Natural killer cell (primary cell): ENCODE data around the gene OR1I1. TPM values are rescaled to one million over a fixed set of nuclear protein-coding genes. Genes with fewer than 3 reads are reported as not detected.

Experiments used
- ATAC-seq, 3 donors: fragments of 150-1000 bp in 2 of 3; fragments of 200-7000 bp in 1 of 3; cut with Tn5 transposase; 1 replicate in 1 of 3; 2 replicates in 2 of 3; pipeline ENCODE4 v1.10.0; 2021; ENCODE audit warnings: mild to moderate bottlenecking in 2 of 3, moderate library complexity in 2 of 3
- DNase-seq, 2 donors: peaks; one replicate each; pipeline versions ENCODE4 v3.0.0 to v3.0.0-alpha.2; 2013 to 2021; ENCODE audit warnings: mixed read lengths in 1 of 2
- H3K27ac ChIP-seq: one replicate; pipeline ENCODE4 v1.5.1; 2013; ENCODE audit warnings: mild to moderate bottlenecking, low read length
- H3K27me3 ChIP-seq: one replicate; pipeline ENCODE4 v1.6.1; 2013; ENCODE audit warnings: low read length; ENCODE audit not compliant: control insufficient read depth, insufficient read depth
- H3K36me3 ChIP-seq: one replicate; pipeline ENCODE4 v1.6.1; 2013; ENCODE audit warnings: low read length; ENCODE audit not compliant: control insufficient read depth, insufficient read depth
- H3K4me1 ChIP-seq: one replicate; pipeline ENCODE4 v1.6.1; 2013; ENCODE audit warnings: low read length; ENCODE audit not compliant: control insufficient read depth, insufficient read depth
- H3K4me3 ChIP-seq: one replicate; pipeline ENCODE4 v1.5.1; 2013; ENCODE audit warnings: low read length
- H3K9me3 ChIP-seq: one replicate; pipeline ENCODE4 v1.6.1; 2013; ENCODE audit warnings: low read length; ENCODE audit not compliant: control insufficient read depth, insufficient read depth
- H3K27ac Mint-ChIP-seq, 2 donors: one replicate each; pipeline ENCODE4 v1.8.0; 2022; ENCODE audit warnings: mild to moderate bottlenecking in 2 of 2, mixed read lengths in 2 of 2, moderate library complexity in 1 of 2
- H3K27me3 Mint-ChIP-seq, 2 donors: one replicate each; pipeline ENCODE4 v1.8.0; 2022; ENCODE audit warnings: low read depth in 2 of 2, mixed read lengths in 2 of 2
- H3K36me3 Mint-ChIP-seq: one replicate; pipeline ENCODE4 v1.8.0; 2022; ENCODE audit warnings: mixed read lengths
- H3K4me1 Mint-ChIP-seq, 2 donors: one replicate each; pipeline ENCODE4 v1.8.0; 2022; ENCODE audit warnings: mixed read lengths in 2 of 2
- H3K4me3 Mint-ChIP-seq: one replicate; pipeline ENCODE4 v1.8.0; 2022; ENCODE audit warnings: mild to moderate bottlenecking, moderate library complexity, mixed read lengths
- H3K9me3 Mint-ChIP-seq, 2 donors: one replicate each; pipeline ENCODE4 v1.8.0; 2022; ENCODE audit warnings: mixed read lengths in 2 of 2
- CTCF ChIP-seq: fragments of 200-600 bp; IDR thresholded peaks from one replicate; pipeline ENCODE4 v1.8.0; 2022; ENCODE audit warnings: antibody characterized with exemption
- WGBS: methylation state at CpG from one replicate; pipeline ENCODE4 v1.1.7; 2013; ENCODE audit warnings: missing lambda C conversion rate; ENCODE audit not compliant: insufficient coverage; 5-methylcytosine and 5-hydroxymethylcytosine counted together
- intact Hi-C: fragments of 100-400 bp; cut with micrococcal nuclease; formaldehyde crosslinking; loops from one replicate; pipeline ENCODE4 v1.14.2; 2022
- total RNA-seq, 4 donors: library from RNA; stranded (reverse); fragments of 120-200 nt in 1 of 4; gene quantifications; one replicate each; pipeline versions ENCODE4 v1.2.3 to v1.2.4, GENCODE V29; 2013 to 2022

Gene OR1I1
- total RNA-seq, 3 donors from 2014 or later (not counting 1 experiment from before 2014, with no cell fraction given), result not detected

- no peak overlapping the region for H3K4me3 ChIP-seq
- no peaks in the 10 kb centered on the region for H3K4me1 ChIP-seq
- TF ChIP-seq CTCF, result no peak
- Mint-ChIP-seq H3K27ac (no peak overlapping the region), H3K4me1 (no peaks in the 10 kb centered on the region), H3K36me3 (peaks cover 7% of the 10 kb centered on the region), H3K4me3 (no peak overlapping the region), H3K9me3 (peaks cover 0 to 3% of the 10 kb centered on the region in 2 donors), H3K27me3 (peaks cover 14 to 17% of the 10 kb centered on the region in 2 donors)
- no peak overlapping the region for H3K27ac ChIP-seq
- DNase-seq, result no peak
- peaks cover 3% of the 10 kb centered on the region for H3K27me3 ChIP-seq
- no peak for ATAC-seq
- 80% methylated on average over 1 of the region's 1 CpG for whole genome bisulfite sequencing
- no peaks in the 10 kb centered on the region for H3K36me3 ChIP-seq
- intact Hi-C loops, result no loop called here
- peaks cover 4% of the 10 kb centered on the region for H3K9me3 ChIP-seq
Observed at GRCh38 chr19:15138427-15138826, 56.4 kb downstream of the OR1I1 start.

- Mint-ChIP-seq H3K4me3 (no peak overlapping the region), H3K27ac (no peak overlapping the region), H3K36me3 (peaks cover 7% of the 10 kb centered on the region), H3K9me3 (peaks cover 0 to 3% of the 10 kb centered on the region in 2 donors), H3K4me1 (no peaks in the 10 kb centered on the region), H3K27me3 (peaks cover 14 to 17% of the 10 kb centered on the region in 2 donors)
- H3K4me1 ChIP-seq, result no peaks in the 10 kb centered on the region
- no peaks in the 10 kb centered on the region for H3K36me3 ChIP-seq
- H3K27ac ChIP-seq, result no peak overlapping the region
- H3K4me3 ChIP-seq, result no peak overlapping the region
- H3K27me3 ChIP-seq, result peaks cover 2% of the 10 kb centered on the region
- WGBS, result 88% methylated on average over 25 of the region's 25 CpGs
- H3K9me3 ChIP-seq, result peaks cover 4% of the 10 kb centered on the region
- DNase-seq (no peak), ATAC-seq (no peak)
- TF ChIP-seq CTCF, result no peak
- intact Hi-C loops, result no loop called here
Observed at GRCh38 chr19:15141143-15141542, 59.1 kb downstream of the OR1I1 start.

GRCh38 chr19:15142313-15142712 lies 60.3 kb downstream of the OR1I1 start:
- Histone ChIP-seq H3K4me3 (no peak overlapping the region), H3K27ac (no peak overlapping the region), H3K4me1 (no peaks in the 10 kb centered on the region), H3K9me3 (peaks cover 4% of the 10 kb centered on the region), H3K27me3 (peaks cover 2% of the 10 kb centered on the region), H3K36me3 (no peaks in the 10 kb centered on the region)
- Mint-ChIP-seq H3K27me3 (peaks cover 10 to 14% of the 10 kb centered on the region in 2 donors), H3K36me3 (peaks cover 7% of the 10 kb centered on the region), H3K9me3 (peaks cover 0 to 3% of the 10 kb centered on the region in 2 donors), H3K4me3 (no peak overlapping the region), H3K4me1 (no peaks in the 10 kb centered on the region), H3K27ac (no peak overlapping the region)
- intact Hi-C loops, result no loop called here
- DNase-seq, result no peak
- no peak for TF ChIP-seq CTCF
- WGBS, result 94% methylated on average over 5 of the region's 5 CpGs
- no peak for ATAC-seq

Other genes starting within 250 kb of the OR1I1 start
- not detected for gene OR7A5, start 247.0 kb upstream of the OR1I1 start, total RNA-seq
- not detected for gene OR7C1, start 247.0 kb upstream of the OR1I1 start, total RNA-seq
- not detected for gene OR7A10, start 233.3 kb upstream of the OR1I1 start, total RNA-seq
- gene OR7A17, start 196.1 kb upstream of the OR1I1 start, total RNA-seq, result not detected
- not detected for gene OR7C2, start 140.7 kb upstream of the OR1I1 start, total RNA-seq
- not detected for gene SLC1A6, start 102.3 kb upstream of the OR1I1 start, total RNA-seq
- not detected for gene CASP14, start 32.7 kb upstream of the OR1I1 start, total RNA-seq
- gene SYDE1, start 25.2 kb downstream of the OR1I1 start, total RNA-seq, result not detected
- under 1 TPM in 2 of 3 donors, not detected in 1; 0.25 to 0.26 TPM for gene NOTCH3, start 118.8 kb downstream of the OR1I1 start, total RNA-seq
- not detected for gene EPHX3, start 150.2 kb downstream of the OR1I1 start, total RNA-seq